Measurements from ENCODE around the gene SPATA31D4. TPM values are rescaled to one million over a fixed set of nuclear protein-coding genes. Genes with fewer than 3 reads are reported as not detected.

Gene SPATA31D4
- polyA plus RNA-seq, 1 donor (not counting 4 experiments of a cell fraction or from before 2014, with no cell fraction given), result not detected

GRCh38 chr9:81979196-81979595 lies 51.0 kb downstream of the SPATA31D4 start:
- no peak overlapping the region for H2AFZ ChIP-seq (ENCODE audit: control insufficient read depth, low read length)
- no peaks in the 10 kb centered on the region for H3K4me1 ChIP-seq (ENCODE audit: control insufficient read depth, extremely low read depth, insufficient read depth, low read length)
- no peak for FAIRE-seq
- H3K27ac ChIP-seq (ENCODE audit: control insufficient read depth, insufficient read depth, low read length), result no peak overlapping the region
- no peaks in the 10 kb centered on the region for H3K79me2 ChIP-seq (ENCODE audit: control insufficient read depth, insufficient read depth, low read length)
- dilution Hi-C loops (cut with MboI; ENCODE audit: extremely low pct_ligation_motif_present, low sequenced_read_pairs), result no loop called here
- H3K9me1 ChIP-seq (ENCODE audit: control insufficient read depth, extremely low read depth, insufficient read depth, low read length), result no peaks in the 10 kb centered on the region
- no peak for TF ChIP-seq EZH2 (IDR thresholded peaks at IDR 0.05; ENCODE audit: low read length)
- TF ChIP-seq, protein P1, sequence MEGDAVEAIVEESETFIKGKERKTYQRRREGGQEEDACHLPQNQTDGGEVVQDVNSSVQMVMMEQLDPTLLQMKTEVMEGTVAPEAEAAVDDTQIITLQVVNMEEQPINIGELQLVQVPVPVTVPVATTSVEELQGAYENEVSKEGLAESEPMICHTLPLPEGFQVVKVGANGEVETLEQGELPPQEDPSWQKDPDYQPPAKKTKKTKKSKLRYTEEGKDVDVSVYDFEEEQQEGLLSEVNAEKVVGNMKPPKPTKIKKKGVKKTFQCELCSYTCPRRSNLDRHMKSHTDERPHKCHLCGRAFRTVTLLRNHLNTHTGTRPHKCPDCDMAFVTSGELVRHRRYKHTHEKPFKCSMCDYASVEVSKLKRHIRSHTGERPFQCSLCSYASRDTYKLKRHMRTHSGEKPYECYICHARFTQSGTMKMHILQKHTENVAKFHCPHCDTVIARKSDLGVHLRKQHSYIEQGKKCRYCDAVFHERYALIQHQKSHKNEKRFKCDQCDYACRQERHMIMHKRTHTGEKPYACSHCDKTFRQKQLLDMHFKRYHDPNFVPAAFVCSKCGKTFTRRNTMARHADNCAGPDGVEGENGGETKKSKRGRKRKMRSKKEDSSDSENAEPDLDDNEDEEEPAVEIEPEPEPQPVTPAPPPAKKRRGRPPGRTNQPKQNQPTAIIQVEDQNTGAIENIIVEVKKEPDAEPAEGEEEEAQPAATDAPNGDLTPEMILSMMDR (optimal IDR thresholded peaks at IDR 0.05 in 1 of 3, IDR thresholded peaks at IDR 0.05 in 1 of 3, conservative IDR thresholded peaks at IDR 0.05 in 1 of 3; ENCODE audit: extremely low read depth in 1 of 3, insufficient read depth in 2 of 3, low read length in 3 of 3), result no peak
- no peak overlapping the region for H3K9ac ChIP-seq (ENCODE audit: control insufficient read depth, extremely low read depth, insufficient read depth, low read length)
- no peak overlapping the region for H3K4me2 ChIP-seq (ENCODE audit: control insufficient read depth, extremely low read depth, insufficient read depth, low read depth, low read length)
- no peaks in the 10 kb centered on the region for H3K9me3 ChIP-seq (ENCODE audit: control insufficient read depth, low read depth, low read length)
- DNase-seq (ENCODE audit: low read depth, low spot score), result no peak
- no peak overlapping the region for H3K4me3 ChIP-seq (ENCODE audit: control insufficient read depth in 2 of 3, extremely low read depth in 1 of 3, insufficient read depth in 2 of 3, low read depth in 1 of 3, low read length in 3 of 3)
- no peaks in the 10 kb centered on the region for H3K27me3 ChIP-seq (ENCODE audit: control insufficient read depth, extremely low read depth, insufficient read depth, low read length)
- H4K20me1 ChIP-seq (ENCODE audit: control insufficient read depth, extremely low read depth, insufficient read depth, low read length), result no peaks in the 10 kb centered on the region
- no peaks in the 10 kb centered on the region for H3K36me3 ChIP-seq (ENCODE audit: control insufficient read depth in 2 of 2, extremely low read depth in 1 of 2, insufficient read depth in 2 of 2, low read length in 2 of 2)

GRCh38 chr9:81980568-81980967 lies 52.3 kb downstream of the SPATA31D4 start:
- Histone ChIP-seq H3K9me3 (ENCODE audit: control insufficient read depth, low read depth, low read length) (no peaks in the 10 kb centered on the region), H3K27ac (ENCODE audit: control insufficient read depth, insufficient read depth, low read length) (no peak overlapping the region), H3K27me3 (ENCODE audit: control insufficient read depth, extremely low read depth, insufficient read depth, low read length) (no peaks in the 10 kb centered on the region), H3K9me1 (ENCODE audit: control insufficient read depth, extremely low read depth, insufficient read depth, low read length) (no peaks in the 10 kb centered on the region), H3K4me2 (ENCODE audit: control insufficient read depth, extremely low read depth, insufficient read depth, low read depth, low read length) (no peak overlapping the region), H4K20me1 (ENCODE audit: control insufficient read depth, extremely low read depth, insufficient read depth, low read length) (no peaks in the 10 kb centered on the region), H3K79me2 (ENCODE audit: control insufficient read depth, insufficient read depth, low read length) (no peaks in the 10 kb centered on the region), H3K9ac (ENCODE audit: control insufficient read depth, extremely low read depth, insufficient read depth, low read length) (no peak overlapping the region), H3K4me3 (ENCODE audit: control insufficient read depth in 2 of 3, extremely low read depth in 1 of 3, insufficient read depth in 2 of 3, low read depth in 1 of 3, low read length in 3 of 3) (no peak overlapping the region), H3K36me3 (ENCODE audit: control insufficient read depth in 2 of 2, extremely low read depth in 1 of 2, insufficient read depth in 2 of 2, low read length in 2 of 2) (no peaks in the 10 kb centered on the region), H2AFZ (ENCODE audit: control insufficient read depth, low read length) (no peak overlapping the region), H3K4me1 (ENCODE audit: control insufficient read depth, extremely low read depth, insufficient read depth, low read length) (no peaks in the 10 kb centered on the region)
- DNase-seq (ENCODE audit: low read depth, low spot score) (no peak), FAIRE-seq (no peak)
- TF ChIP-seq, protein P1 (optimal IDR thresholded peaks at IDR 0.05 in 1 of 3, IDR thresholded peaks at IDR 0.05 in 1 of 3, conservative IDR thresholded peaks at IDR 0.05 in 1 of 3; ENCODE audit: extremely low read depth in 1 of 3, insufficient read depth in 2 of 3, low read length in 3 of 3), result no peak
- no peak for TF ChIP-seq EZH2 (IDR thresholded peaks at IDR 0.05; ENCODE audit: low read length)
- dilution Hi-C loops (cut with MboI; ENCODE audit: extremely low pct_ligation_motif_present, low sequenced_read_pairs), result no loop called here

Measured in keratinocyte (primary cell).